Measurements from ENCODE around the gene KLHL29. TPM values are rescaled to one million over a fixed set of nuclear protein-coding genes. Genes with fewer than 3 reads are reported as not detected.

The KLHL29 gene
- total and polyA plus RNA-seq, 8 donors = 1.8 to 10.5 (median 2.8) TPM

- TF ChIP-seq, protein P1, sequence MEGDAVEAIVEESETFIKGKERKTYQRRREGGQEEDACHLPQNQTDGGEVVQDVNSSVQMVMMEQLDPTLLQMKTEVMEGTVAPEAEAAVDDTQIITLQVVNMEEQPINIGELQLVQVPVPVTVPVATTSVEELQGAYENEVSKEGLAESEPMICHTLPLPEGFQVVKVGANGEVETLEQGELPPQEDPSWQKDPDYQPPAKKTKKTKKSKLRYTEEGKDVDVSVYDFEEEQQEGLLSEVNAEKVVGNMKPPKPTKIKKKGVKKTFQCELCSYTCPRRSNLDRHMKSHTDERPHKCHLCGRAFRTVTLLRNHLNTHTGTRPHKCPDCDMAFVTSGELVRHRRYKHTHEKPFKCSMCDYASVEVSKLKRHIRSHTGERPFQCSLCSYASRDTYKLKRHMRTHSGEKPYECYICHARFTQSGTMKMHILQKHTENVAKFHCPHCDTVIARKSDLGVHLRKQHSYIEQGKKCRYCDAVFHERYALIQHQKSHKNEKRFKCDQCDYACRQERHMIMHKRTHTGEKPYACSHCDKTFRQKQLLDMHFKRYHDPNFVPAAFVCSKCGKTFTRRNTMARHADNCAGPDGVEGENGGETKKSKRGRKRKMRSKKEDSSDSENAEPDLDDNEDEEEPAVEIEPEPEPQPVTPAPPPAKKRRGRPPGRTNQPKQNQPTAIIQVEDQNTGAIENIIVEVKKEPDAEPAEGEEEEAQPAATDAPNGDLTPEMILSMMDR (IDR thresholded peaks at IDR 0.05) = no peak
- ATAC-seq = no peak
- no peak for DNase-seq
- intact Hi-C loops (cut with DNase I) = no loop called here
- Histone ChIP-seq H3K27ac (no peak overlapping the region), H3K4me3 (no peak overlapping the region), H3K36me3 (no peaks in the 10 kb centered on the region), H3K4me1 (peaks cover 0 to 4% of the 10 kb centered on the region in 2 donors), H3K27me3 (peaks cover 0 to 13% of the 10 kb centered on the region in 2 donors), H3K9me3 (no peaks in the 10 kb centered on the region)
Measured at GRCh38 chr2:23456396-23456795, 71.4 kb downstream of the KLHL29 start.

DNA sequence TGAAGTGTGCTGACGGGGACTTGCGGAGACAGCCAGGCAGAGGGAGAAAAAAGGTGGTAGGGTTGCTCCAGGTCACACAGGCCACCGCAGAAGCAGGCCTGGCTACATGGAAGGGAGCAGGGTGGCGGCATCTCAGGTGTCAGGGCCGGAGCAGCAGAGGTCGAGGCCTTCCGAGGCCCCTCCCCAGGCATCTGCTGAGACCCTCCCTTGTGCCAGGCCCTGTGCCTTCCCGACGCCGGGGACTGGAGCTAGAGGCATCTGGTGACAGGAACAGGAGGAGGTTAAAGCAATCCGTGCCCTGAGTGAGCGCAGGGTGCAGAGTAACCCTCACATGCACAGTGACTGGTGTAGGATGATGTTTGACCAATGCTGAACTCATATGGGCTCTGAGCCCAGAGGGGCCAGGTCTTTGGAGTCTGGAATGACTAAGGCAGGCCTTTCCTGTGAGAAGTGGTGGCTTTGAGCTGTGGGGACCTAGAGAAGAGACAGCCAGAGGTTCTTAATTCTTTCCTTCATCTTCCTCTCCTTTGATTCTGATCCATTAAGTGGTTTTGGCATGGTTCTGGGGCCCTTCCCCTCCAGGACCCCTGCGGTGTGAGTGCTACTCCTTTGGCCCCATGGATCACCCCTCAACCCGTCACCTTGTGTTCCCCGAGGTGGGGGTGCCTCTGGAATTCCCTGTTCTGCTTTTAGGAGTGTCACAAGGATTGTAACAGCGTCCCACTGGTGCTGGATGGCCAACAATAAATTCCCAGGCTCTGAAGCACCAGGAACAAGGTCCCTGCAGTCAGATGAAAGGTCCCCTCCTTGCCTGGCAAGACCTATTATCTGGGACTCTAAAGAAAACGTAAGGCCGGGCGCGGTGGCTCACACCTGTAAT lies 72.1 kb downstream of the KLHL29 start:
- DNase-seq = no peak
- TF ChIP-seq, protein P1 (IDR thresholded peaks at IDR 0.05) = no peak
- intact Hi-C loops (cut with DNase I) = no loop called here
- no peaks in the 10 kb centered on the region for H3K9me3 ChIP-seq
- H3K4me3 ChIP-seq = no peak overlapping the region
- no peak overlapping the region for H3K27ac ChIP-seq
- no peaks in the 10 kb centered on the region for H3K36me3 ChIP-seq
- peaks cover 0 to 20% of the 10 kb centered on the region in 2 donors for H3K27me3 ChIP-seq
- peaks cover 0 to 4% of the 10 kb centered on the region in 2 donors for H3K4me1 ChIP-seq
- ATAC-seq = no peak

DNA sequence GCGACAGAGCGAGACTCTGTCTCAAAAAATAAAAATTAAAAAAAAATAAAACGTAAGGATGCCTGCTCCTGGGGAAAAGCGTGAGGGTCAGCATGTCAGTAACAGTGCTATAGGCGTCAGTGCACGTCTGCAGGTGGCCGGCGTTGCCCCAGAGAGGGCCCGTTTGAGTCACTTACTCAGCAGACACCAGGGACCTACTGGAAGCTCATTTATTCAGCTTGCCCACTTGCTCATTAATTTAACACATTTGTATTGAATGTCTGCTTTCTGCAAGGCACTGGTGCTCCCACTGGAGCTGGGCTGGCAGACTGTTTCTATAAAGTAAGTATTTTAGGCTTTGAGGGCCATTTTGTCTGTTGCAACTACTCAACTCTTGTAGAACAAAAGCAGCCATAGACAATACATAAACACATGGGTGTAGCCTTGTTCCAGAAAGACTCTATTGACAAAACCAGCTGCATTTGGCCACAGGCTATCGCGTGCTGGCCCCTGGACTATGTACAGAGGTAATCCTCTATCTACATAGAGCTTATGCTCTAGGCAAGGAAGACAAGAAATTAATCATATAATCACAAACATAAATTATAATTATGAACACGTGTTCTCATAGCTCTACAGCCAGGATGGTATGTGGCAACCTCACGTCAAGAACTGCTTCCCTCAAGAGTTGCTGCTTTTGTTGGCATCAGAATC lies 73.2 kb downstream of the KLHL29 start:
- Histone ChIP-seq H3K27me3 (peaks cover 0 to 16% of the 10 kb centered on the region in 2 donors), H3K4me1 (peaks cover 0 to 4% of the 10 kb centered on the region in 2 donors), H3K4me3 (no peak overlapping the region), H3K27ac (no peak overlapping the region), H3K36me3 (no peaks in the 10 kb centered on the region), H3K9me3 (no peaks in the 10 kb centered on the region)
- intact Hi-C loops (cut with DNase I) = no loop called here
- TF ChIP-seq, protein P1 (IDR thresholded peaks at IDR 0.05) = no peak
- DNase-seq (no peak), ATAC-seq (no peak)

DNA sequence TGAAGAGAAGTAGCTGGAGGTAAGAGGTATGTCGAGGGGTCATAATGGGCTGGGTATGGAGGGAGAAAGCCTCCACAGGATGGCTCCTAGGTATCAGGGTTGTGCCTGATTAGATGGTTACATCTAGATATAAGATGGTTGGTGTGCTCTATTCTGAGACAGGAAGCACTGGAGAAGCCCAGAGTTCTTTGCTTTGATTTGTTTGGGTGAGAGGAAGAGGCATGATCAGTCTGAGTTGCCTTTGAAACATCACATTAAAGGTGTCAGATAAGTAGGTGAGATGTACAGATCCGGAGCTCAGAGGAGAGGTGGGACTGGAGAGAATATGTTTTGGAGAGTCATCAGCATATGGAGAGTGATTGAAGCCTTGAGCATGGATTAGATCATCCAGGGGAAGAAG lies 74.1 kb downstream of the KLHL29 start:
- DNase-seq = no peak

More for the DNA sequence above, 74.1 kb downstream of the KLHL29 start:
- no peaks in the 10 kb centered on the region for H3K36me3 ChIP-seq
- H3K4me3 ChIP-seq = no peak overlapping the region
- TF ChIP-seq, protein P1 (IDR thresholded peaks at IDR 0.05) = no peak
- ATAC-seq = no peak
- intact Hi-C loops (cut with DNase I) = no loop called here
- H3K9me3 ChIP-seq = no peaks in the 10 kb centered on the region
- peaks cover 0 to 13% of the 10 kb centered on the region in 2 donors for H3K27me3 ChIP-seq
- H3K27ac ChIP-seq = no peak overlapping the region
- H3K4me1 ChIP-seq = no peaks in the 10 kb centered on the region
